ENCODE results near the gene TMEM139.
"Not testable (repeated sequence)": the region's sequence is repeated elsewhere in the genome, so short reads cannot be mapped to it uniquely, and the experiment has no call there.

The TMEM139 gene

GRCh38 chr7:143258831-143259230 is 25.9 kb upstream of the TMEM139 start:
- DNase-seq (ENCODE audit: low spot score) = no peak

DNA sequence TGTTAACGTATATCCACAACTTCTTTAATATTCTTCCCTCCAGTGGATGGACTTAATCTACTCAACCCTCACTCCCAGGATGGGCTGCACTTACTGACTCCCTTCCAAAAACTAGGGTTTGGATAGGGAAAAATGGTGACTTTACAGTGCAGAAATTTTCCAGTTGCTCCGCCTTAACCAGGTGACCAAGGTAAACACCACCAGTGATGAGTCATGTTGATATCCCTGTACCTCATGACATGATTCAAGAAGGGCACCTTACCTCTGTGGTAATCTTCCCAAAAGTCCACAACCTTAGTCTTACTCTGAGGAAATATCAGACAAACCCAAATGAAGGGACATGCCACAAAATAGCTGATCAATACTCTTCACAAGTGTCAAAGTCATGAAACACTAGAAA is 25.0 kb upstream of the TMEM139 start:
- DNase-seq (ENCODE audit: low spot score) = no peak

- DNase-seq (ENCODE audit: low spot score) = no peak
These were observed 22.9 kb upstream of the TMEM139 start for GRCh38 chr7:143261901-143262300.

DNA sequence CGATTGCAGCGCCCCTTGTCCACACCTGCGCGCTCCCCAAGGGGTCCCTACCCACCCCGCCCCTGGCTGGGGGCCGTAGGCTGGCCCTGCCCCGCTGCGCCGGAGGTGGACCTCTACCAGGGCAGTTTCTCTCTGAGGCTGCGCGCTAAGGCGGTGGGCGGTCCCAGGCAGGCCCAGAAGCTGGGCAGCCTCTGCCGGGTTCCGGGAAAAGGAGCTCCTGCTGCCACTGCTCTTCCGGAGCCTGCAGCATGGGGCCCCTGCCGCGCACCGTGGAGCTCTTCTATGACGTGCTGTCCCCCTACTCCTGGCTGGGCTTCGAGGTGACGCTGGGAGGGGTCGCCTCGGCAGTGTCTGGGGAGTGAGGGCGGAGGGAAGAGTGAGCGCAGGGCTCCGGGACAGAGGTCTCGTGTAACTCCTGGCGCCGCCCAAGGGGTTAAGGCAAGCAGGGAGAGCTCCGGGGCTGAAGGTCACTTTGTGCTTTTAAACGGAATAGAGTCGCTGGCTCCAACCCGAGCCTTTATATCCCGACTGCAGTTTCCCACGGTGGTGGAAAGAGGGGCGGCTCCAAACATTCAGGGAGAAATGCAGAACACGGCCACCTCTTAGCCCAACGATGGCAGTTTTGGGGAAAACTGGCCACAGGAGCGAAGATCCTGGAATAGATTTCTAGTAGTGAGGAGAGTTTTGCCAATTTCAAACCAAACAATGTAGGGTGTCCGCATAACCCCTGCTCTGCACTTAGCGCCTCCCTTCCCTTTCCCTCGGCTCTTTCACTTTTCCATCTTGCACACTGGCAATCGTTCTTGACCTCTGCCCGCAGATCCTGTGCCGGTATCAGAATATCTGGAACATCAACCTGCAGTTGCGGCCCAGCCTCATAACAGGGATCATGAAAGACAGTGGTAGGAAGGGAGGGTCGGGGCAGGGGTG is 21.2 kb upstream of the TMEM139 start, which contains the start of gene GSTK1:
GSTK1 (plus strand) TSS at position 176 of the 930 bp plus-strand sequence; CDS start at position 249, 73 bp downstream.
- DNase-seq (ENCODE audit: low spot score) = peak; percentile 81

DNA sequence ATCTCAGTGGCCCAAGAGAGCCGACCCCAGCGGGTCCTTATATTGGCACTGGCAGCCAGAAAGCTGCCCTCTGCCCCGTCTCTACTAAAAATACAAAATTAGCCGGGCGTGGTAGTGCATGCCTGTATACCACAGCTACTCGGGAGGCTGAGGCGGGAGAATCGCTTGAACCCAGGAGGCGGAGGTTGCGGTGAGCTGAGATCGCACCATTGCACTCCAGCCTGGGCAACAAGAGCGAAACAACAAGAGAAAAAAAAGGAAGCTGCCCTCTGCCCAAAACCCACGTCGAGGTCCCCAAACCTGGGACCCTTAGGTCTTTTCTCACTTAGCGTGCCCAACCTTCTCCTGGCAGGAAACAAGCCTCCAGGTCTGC is 20.6 kb upstream of the TMEM139 start:
- not testable (repeated sequence) for DNase-seq (ENCODE audit: low spot score)

- peak; percentile 24 for DNase-seq (ENCODE audit: low spot score)
These were observed 19.6 kb upstream of the TMEM139 start for GRCh38 chr7:143265017-143265693.

DNA sequence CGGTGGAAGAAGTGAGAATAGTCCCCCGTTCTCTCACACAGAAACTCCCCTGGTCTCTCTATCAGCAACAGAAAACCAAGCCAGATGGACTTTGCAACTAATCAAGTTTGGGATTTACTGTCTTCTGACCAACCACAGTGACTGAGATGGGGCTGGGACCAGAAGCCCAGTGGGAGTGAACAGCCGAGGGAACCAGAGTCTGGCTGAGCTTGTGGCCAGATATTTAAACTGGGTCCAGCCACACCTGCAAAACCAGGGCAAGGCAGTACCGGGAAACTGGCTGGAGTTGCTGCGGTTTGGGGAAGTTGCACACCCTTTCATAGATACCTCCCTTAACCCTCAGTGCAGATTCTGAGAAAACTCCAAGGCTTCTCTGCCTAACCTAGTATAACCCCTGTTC is 15.5 kb upstream of the TMEM139 start:
- no peak for DNase-seq (ENCODE audit: low spot score)

GRCh38 chr7:143271240-143271639 is 13.5 kb upstream of the TMEM139 start:
- DNase-seq (ENCODE audit: low spot score) = no peak

DNA sequence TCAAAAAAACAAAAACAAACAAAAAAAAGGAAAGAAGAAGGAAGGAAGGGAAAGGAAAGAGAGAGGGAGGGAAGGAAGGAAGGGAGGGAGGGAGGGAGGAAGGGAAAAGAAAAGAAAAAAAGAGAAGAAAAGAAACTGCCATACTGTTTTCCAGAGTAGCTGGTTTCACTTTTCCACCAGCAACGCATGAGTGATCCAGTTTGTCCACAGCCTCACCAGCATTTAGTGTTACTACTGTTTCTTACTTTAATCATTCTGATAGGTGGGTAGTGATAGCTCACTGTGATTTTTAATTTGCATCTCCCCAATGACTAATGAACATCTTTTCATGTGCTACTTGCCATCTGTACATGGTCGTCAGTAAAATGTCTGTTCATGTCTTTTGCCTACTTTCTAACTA is 11.9 kb upstream of the TMEM139 start:
- no peak for DNase-seq (ENCODE audit: low spot score)

DNA sequence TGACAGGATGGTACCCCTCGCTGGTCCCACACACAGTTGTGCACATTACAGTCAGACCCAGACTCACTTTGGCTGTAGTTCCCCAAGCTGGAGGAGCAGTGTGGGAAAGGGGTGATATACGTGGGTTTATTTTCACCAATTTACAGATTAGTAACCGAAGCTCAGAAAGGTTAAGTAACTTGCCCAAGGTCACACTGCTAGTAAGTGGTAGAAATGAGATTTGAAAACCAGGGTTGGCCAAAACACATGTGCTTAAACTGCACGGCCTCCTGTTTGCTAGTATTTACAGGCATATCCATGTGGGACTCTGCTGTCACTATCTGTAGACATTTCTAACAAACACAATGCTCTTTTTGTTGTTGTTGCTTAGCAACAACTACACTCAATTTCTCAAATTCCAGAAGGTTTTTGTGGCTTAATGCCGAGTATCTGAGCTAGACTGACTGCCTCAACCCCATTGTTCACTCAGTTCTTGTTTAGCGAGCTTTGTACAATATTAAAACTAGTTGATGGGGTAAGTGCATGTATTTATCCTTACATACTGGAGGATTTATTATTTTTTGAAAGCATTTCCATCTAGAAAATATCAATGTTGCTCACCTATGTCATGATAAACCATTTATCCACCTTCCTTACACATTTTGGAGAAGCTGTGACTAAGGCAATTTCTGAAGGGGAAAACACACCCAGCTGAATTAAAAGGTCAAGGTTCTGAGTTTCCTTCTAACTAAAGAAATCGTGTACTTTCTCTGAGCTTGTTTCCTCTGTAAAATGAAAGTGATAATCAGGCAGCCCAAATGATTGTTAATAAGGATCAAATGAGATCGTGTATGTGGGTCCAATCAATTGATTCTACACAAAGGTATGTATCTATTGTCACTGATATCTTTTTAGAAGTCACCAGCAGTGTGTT is 5.3 kb upstream of the TMEM139 start:
- peak; percentile 94 for DNase-seq (ENCODE audit: low spot score)

DNA sequence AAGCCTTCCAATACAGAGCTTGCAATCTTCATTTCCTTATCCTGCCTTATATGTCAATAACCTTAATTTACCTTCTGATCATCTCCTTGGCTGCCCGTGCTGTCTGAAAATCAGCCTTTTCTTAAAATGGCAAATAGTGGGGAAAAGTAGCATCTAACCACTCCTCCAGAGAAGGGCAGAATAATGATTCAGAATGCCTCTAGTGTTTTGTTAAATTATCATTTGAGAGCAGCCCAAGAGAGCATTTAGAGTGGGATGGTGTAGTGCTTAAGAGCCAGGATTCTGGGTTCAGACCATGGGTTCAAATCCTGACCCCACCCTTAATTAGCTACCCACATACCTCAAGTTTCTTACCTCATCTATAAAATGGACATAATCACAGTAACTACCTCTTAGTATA is 4.6 kb upstream of the TMEM139 start:
- DNase-seq (ENCODE audit: low spot score) = peak; percentile 32

DNA sequence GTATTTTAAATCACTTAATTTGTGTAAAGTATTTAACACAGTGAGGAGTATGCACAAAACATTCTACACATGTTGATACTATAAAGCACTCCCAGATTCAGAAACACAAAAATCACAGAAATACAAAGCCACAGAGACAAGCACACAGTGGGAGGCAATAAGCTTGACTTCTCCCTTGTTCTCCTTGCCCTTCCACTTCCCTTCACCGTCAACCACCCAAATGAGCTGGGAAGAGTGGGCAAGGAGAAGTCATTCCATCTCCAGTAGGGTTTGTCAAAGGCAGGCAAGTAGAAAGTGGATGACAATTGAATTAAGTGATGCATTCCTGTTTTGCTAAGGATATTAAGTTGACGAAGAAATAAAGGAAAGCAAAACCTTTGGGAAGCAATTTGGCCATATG is 4.2 kb upstream of the TMEM139 start:
- peak; percentile 21 for DNase-seq (ENCODE audit: low spot score)

GRCh38 chr7:143281529-143281928 is 3.2 kb upstream of the TMEM139 start:
- DNase-seq (ENCODE audit: low spot score) = no peak

DNA sequence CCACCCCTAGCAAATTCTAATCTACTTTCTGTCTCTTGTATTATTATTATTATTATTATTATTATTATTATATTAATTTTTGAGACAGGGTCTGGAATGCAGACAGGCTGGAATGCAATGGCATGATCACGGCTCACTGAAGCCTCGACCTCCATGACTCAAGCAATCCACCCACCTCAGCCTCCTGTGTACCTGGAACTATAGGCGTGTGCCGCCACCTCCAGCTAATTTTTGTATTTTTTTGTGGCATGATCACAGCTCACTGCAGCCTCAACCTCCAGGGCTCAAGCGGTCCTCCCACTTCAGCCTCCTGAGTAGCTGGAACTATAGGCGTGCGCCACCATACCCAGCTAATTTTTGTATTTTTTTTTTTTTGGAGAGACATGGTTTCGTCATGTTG is 2.6 kb upstream of the TMEM139 start:
- DNase-seq (ENCODE audit: low spot score) = no peak

DNA sequence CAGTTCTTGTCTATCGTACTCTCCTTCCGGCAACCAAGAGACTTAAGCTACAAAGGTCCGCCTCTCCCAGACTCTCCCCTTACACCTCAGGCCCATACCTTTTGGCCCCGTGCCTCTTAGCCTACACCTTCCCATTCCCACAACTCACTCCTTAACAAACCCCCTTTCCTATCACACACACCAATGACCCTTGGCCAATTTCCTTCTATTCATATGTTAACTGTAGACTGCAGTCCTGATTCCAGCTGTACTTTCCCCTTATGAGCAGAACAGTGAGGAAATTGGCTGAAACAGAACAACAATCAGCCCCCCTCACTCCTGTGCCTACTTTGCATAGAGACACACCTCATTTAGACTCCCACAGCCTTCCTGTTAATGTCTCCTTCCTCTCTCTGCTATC is 1.4 kb upstream of the TMEM139 start:
- no peak for DNase-seq (ENCODE audit: low spot score)

GRCh38 chr7:143285470-143285778 is 666 bp downstream of the TMEM139 start:
- DNase-seq (ENCODE audit: low spot score) = no peak

DNA sequence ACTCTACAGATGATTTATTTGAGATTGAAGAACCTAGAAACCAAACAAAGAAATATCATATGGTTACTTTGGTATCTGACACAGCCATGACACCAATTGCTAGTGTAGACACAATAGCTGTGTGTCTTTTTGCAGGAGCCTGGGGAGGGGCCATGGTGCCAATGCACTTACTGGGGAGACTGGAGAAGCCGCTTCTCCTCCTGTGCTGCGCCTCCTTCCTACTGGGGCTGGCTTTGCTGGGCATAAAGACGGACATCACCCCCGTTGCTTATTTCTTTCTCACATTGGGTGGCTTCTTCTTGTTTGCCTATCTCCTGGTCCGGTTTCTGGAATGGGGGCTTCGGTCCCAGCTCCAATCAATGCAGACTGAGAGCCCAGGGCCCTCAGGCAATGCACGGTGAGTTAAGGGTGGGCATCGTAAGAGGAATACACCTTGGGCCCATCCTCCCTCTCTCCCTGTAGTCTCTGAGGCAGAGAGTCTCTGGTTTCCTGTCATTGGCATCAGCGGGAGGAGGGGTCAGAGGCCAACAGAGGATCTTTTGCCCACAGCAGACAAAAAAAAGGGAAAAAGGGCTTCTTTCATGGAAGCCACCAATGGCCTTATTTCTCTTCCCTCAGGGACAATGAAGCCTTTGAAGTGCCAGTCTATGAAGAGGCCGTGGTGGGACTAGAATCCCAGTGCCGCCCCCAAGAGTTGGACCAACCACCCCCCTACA is 1.2 kb downstream of the TMEM139 start:
- peak; percentile 93 for DNase-seq (ENCODE audit: low spot score)

DNA sequence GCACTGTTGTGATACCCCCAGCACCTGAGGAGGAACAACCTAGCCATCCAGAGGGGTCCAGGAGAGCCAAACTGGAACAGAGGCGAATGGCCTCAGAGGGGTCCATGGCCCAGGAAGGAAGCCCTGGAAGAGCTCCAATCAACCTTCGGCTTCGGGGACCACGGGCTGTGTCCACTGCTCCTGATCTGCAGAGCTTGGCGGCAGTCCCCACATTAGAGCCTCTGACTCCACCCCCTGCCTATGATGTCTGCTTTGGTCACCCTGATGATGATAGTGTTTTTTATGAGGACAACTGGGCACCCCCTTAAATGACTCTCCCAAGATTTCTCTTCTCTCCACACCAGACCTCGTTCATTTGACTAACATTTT is 1.7 kb downstream of the TMEM139 start:
- peak; percentile 79 for DNase-seq (ENCODE audit: low spot score)

DNA sequence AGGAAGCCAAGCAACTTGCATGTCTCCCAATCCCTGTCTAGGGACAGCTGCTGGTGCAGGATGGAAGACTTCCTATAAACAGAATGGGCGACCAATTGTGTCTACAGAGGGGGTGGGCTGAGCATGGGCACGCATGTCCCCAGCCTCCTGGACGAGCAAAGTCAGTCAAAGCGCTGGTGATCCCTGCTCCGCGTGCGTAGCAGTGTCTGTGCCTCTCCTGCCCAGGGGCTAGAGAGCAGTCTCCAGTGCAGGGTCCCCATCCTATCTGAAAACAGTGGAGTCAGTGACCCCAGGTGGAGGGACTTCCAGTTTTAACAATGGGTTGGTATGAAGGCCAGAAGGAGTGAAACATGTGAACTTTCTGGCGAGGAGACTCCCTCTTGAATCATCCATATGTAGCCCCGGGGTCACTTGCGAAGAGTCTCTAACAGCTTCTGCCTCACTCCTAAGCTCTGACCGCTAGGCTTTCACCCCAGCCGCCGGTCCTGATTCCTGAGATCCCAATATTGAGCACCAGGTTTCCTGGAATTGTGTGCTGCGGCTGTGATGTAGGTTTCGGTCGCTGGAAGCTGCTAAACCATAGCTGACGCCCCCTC is 2.7 kb downstream of the TMEM139 start:
- no peak for DNase-seq (ENCODE audit: low spot score)

- peak; percentile 96 for DNase-seq (ENCODE audit: low spot score)
These were observed 3.4 kb downstream of the TMEM139 start, which contains the start of gene CASP2 for GRCh38 chr7:143287935-143288826. Gene CASP2, plus strand, starts transcription at chr7:143288351. Its CDS starts 105 bp downstream, at chr7:143288456.
